Stimulated activated CD8-positive, alpha-beta memory T cell treated with anti-CD3 and anti-CD28 coated beads, Interleukin-12 subunit alpha, Interleukin-12 subunit beta, amount 100 ng/mL, for 1 hour (primary cell): ENCODE data around the gene DNER.

ENCODE experiments used
- DNase-seq: peaks from one replicate; pipeline ENCODE4 v3.0.0-alpha.2; 2020; ENCODE audit warnings: low read depth

The DNER gene

GRCh38 chr2:229335877-229336346 lies 378.4 kb downstream of the DNER start:
- DNase-seq: no peak

GRCh38 chr2:229335330-229335729 lies 379.0 kb downstream of the DNER start:
- no peak for DNase-seq

- DNase-seq: no peak
Observed at GRCh38 chr2:229330952-229331351, 383.4 kb downstream of the DNER start.

GRCh38 chr2:229319558-229319957 lies 394.8 kb downstream of the DNER start:
- no peak for DNase-seq

- DNase-seq: no peak
Observed at GRCh38 chr2:229314117-229314516, 400.2 kb downstream of the DNER start.

- no peak for DNase-seq
Observed at GRCh38 chr2:229313591-229313990, 400.8 kb downstream of the DNER start.
